Adrenal gland (tissue), 12 donors: Measurements from ENCODE around the gene ERC1. TPM values are rescaled to one million over a fixed set of nuclear protein-coding genes. Genes with fewer than 3 reads are reported as not detected.

Experiments used
- DNase-seq, 7 donors: peaks; one replicate each; pipeline ENCODE4 v3.0.0-alpha.2; 2019 to 2020
- H3K27ac ChIP-seq, 5 donors: fragments of 200-600 bp; sonication (generic) in 4 of 5; 1 replicate in 3 of 5; 2 replicates in 2 of 5; pipeline versions ENCODE4 v1.5.1 to v1.8.0; 2016 to 2020; ENCODE audit warnings: mild to moderate bottlenecking in 1 of 5
- H3K27me3 ChIP-seq: fragments of 200-600 bp; 2 replicates; pipeline ENCODE4 v1.8.0; 2021
- H3K36me3 ChIP-seq, 2 donors: fragments of 200-600 bp; replicated peaks in 1 of 2; 1 replicate in 1 of 2; 2 replicates in 1 of 2; pipeline versions ENCODE4 v1.5.1 to v1.8.0; 2018 to 2022
- H3K4me1 ChIP-seq, 2 donors: fragments of 200-600 bp; replicated peaks in 1 of 2; 1 replicate in 1 of 2; 2 replicates in 1 of 2; pipeline versions ENCODE4 v1.5.1 to v1.8.0; 2018 to 2021
- H3K4me3 ChIP-seq, 4 donors: fragments of 200-600 bp; sonication (generic) in 3 of 4; one replicate each; pipeline ENCODE4 v1.5.1; 2016 to 2018
- H3K9me3 ChIP-seq, 3 donors: fragments of 200-600 bp; sonication (generic) in 1 of 3; replicated peaks in 1 of 3; 1 replicate in 2 of 3; 2 replicates in 1 of 3; pipeline versions ENCODE4 v1.5.1 to v1.8.0; 2016 to 2021
- CTCF ChIP-seq, 6 experiments: fragments of 450-650 bp in 4 of 6; fragments of 200-600 bp in 2 of 6; sonication (generic) in 1 of 6; IDR thresholded peaks; 1 replicate in 5 of 6; 2 replicates in 1 of 6; pipeline versions ENCODE4 v1.5.1 to v1.8.0; 2016 to 2021; ENCODE audit warnings: antibody characterized with exemption in 6 of 6, mild to moderate bottlenecking in 2 of 6, moderate library complexity in 1 of 6
- POLR2A ChIP-seq, 2 donors: fragments of 450-650 bp; IDR thresholded peaks; one replicate each; pipeline ENCODE4 v1.6.1; 2017; ENCODE audit warnings: antibody characterized with exemption in 2 of 2, mild to moderate bottlenecking in 2 of 2, moderate library complexity in 1 of 2
- WGBS, 4 donors: extraction: QIAGEN DNeasy Blood & Tissue Kit in 2 of 4; methylation state at CpG; one replicate each; pipeline versions ENCODE4 v1.1.5 to v1.1.7; 2013 to 2017; 5-methylcytosine and 5-hydroxymethylcytosine counted together
- intact Hi-C, 2 donors: fragments of 100-400 bp; cut with DNase I; formaldehyde crosslinking; loops; one replicate each; pipeline versions ENCODE4 v1.14.1 to v1.15.0; 2022 to 2023
- polyA plus RNA-seq, 3 donors: library from polyadenylated mRNA; stranded (reverse); fragments of 200-250 nt in 2 of 3; fragments of 350-450 nt in 1 of 3; fragmentation: Illumina TruSeq in 1 of 3; extraction: RNeasy Lipid Tissue Mini Kit (QIAGEN cat#74804) in 1 of 3; gene quantifications; one replicate each; pipeline ENCODE4 v1.2.3, GENCODE V29; 2013 to 2014
- total RNA-seq, 9 donors: library from RNA; depleted of rRNA in 4 of 9; stranded (reverse); fragments of >200 nt in 4 of 9; fragments of 120-200 nt in 1 of 9; fragmentation: NEBNext Ultra II Directional in 1 of 9; extraction: Animal tissue kit (Norgen Biotek cat#: 25700) in 1 of 9; gene quantifications; one replicate each; pipeline versions ENCODE4 v1.1.0 to v1.2.4, GENCODE V29; 2013 to 2023
- donor health status: healthy with polysubstance abuse.
- donor health status: Bipolar disorder and iron deficiency.
- donor health status: DM: yes; HTN: yes; CAD: no.
- donor health status: DM: no; HTN: no; CAD: no.
- donor health status: DM: no; HTN: no; CAD: no.
- donor health status: DM: yes; HTN: yes; CAD: no.

The ERC1 gene
- total and polyA plus RNA-seq, 12 donors, result 4.1 to 79.5 (median 40.2) TPM

DNA sequence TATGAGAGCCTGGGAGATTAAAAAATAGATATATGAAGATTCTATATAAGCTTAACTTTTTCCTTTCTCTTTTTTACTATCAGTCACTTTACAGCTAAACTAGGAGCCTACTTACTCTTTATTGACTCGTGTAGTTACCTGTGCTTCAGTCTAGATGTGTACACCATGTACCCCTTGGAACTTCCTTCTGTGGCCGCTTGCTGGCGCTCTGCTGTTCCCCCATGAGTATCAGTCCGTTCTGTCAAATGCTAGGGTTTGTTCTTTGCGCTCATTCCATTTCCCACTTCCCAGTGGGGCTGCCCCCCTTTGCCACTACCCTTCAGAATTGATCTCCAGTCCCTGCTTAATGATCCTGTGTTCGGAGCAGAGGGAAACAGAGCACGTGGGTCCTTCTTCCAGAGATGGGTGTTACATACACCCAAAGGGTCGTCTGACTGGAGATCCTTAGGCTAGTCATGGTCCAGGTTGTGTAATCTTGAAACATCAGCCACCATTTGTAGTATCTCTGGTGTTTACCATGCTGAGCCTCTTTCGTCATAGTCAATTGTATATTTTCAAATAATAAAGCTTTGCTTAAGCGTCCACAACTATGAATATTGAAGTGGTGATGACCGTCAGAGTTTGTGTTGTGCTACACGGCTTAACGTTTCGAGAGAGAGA, 443.4 kb downstream of the ERC1 start:
- Histone ChIP-seq H3K4me3 (no peak overlapping the region), H3K36me3 (no peaks in the 10 kb centered on the region), H3K27me3 (no peaks in the 10 kb centered on the region), H3K9me3 (no peaks in the 10 kb centered on the region), H3K27ac (no peak overlapping the region), H3K4me1 (no peaks in the 10 kb centered on the region)
- intact Hi-C loops, result no loop called here
- no peak for TF ChIP-seq POLR2A (IDR thresholded peaks at IDR 0.05)
- TF ChIP-seq CTCF (IDR thresholded peaks at IDR 0.05), result no peak
- WGBS, 4 donors, result 89 to 95% (median 93%) methylated on average over 14 of the region's 14 CpGs
- DNase-seq, result no peak

GRCh38 chr12:1435044-1435443, 444.0 kb downstream of the ERC1 start:
- 82 to 91% (median 85%) methylated on average over 3 of the region's 3 CpGs for WGBS, 4 donors
- TF ChIP-seq POLR2A (IDR thresholded peaks at IDR 0.05) (no peak), CTCF (IDR thresholded peaks at IDR 0.05) (no peak)

DNA sequence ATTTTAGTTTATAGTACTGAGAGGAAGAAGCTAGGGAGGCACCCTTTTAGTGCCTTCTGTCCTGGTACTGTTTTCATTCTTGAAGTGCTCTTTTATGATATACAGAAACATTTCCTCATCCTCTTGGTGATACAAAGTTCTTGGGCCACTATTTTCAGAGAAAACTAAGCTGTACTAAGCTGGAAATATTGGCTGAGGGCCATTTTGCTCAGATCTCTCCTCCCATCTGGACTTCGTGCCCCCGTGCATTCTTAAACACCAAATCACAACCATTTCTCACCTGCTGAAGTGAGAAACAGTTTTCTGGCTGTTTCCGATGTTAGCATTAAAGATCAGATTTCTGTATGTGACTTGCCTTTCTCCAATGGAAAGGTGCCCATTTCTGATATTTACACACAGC, 444.4 kb downstream of the ERC1 start:
- no peak for TF ChIP-seq CTCF (IDR thresholded peaks at IDR 0.05)
- no peak for TF ChIP-seq POLR2A (IDR thresholded peaks at IDR 0.05)
- no peaks in the 10 kb centered on the region for H3K4me1 ChIP-seq
- no peak overlapping the region for H3K27ac ChIP-seq
- intact Hi-C loops, result no loop called here
- no peaks in the 10 kb centered on the region for H3K9me3 ChIP-seq
- 64 to 75% (median 66%) methylated on average over 3 of the region's 3 CpGs for WGBS, 4 donors
- DNase-seq, result no peak
- H3K4me3 ChIP-seq, result no peak overlapping the region
- no peaks in the 10 kb centered on the region for H3K36me3 ChIP-seq
- H3K27me3 ChIP-seq, result no peaks in the 10 kb centered on the region

More at GRCh38 chr12:1435044-1435443, 444.0 kb downstream of the ERC1 start:
- Histone ChIP-seq H3K36me3 (no peaks in the 10 kb centered on the region), H3K4me3 (no peak overlapping the region), H3K27ac (no peak overlapping the region), H3K4me1 (no peaks in the 10 kb centered on the region), H3K9me3 (no peaks in the 10 kb centered on the region), H3K27me3 (no peaks in the 10 kb centered on the region)
- intact Hi-C loops, result no loop called here
- DNase-seq, result no peak

DNA sequence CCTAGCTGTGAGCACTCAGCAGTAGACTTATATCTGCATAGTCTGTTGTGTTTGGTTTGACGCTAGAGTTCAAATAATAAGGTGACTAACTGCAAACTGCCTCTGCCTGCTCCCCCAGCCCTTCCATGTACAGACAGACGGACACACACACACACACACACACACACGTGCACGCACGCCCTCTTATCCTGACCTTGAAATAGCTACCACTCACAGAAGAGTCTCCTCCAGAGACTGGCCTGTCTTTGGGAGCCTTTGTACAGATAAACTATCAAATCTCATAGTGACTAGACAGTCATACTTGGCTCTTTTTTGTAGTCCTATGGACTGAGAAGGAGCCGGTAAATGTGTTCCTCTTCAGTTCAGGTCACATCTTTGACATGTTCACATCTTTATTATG, 445.0 kb downstream of the ERC1 start:
- H3K9me3 ChIP-seq, result no peaks in the 10 kb centered on the region
- H3K27ac ChIP-seq, result no peak overlapping the region
- WGBS, 4 donors, result 70 to 89% (median 83%) methylated on average over 6 of the region's 6 CpGs
- no peaks in the 10 kb centered on the region for H3K36me3 ChIP-seq
- DNase-seq, result no peak
- H3K4me3 ChIP-seq, result no peak overlapping the region
- TF ChIP-seq CTCF (IDR thresholded peaks at IDR 0.05) (no peak), POLR2A (IDR thresholded peaks at IDR 0.05) (no peak)
- no peaks in the 10 kb centered on the region for H3K27me3 ChIP-seq
- H3K4me1 ChIP-seq, result no peaks in the 10 kb centered on the region
- intact Hi-C loops, result no loop called here
